GM19455 (cell line): ENCODE results near the gene MARCHF3.
"Not testable (repeated sequence)": the region's sequence is repeated elsewhere in the genome, so short reads cannot be mapped to it uniquely, and the experiment has no call there.

Experiments used
- ATAC-seq: cut with Tn5 transposase; IDR thresholded peaks from one replicate; pipeline ENCODE4 v1.9.1; 2021; ENCODE audit not compliant: unreplicated experiment

The MARCHF3 gene

GRCh38 chr5:127051591-127051990 is 21.2 kb upstream of the MARCHF3 start:
- ATAC-seq, result no peak

GRCh38 chr5:127046343-127047072 is 16.1 kb upstream of the MARCHF3 start:
- ATAC-seq, result no peak

- no peak for ATAC-seq
Measured at GRCh38 chr5:127042593-127042992, 12.2 kb upstream of the MARCHF3 start.

GRCh38 chr5:127041571-127041970 is 11.2 kb upstream of the MARCHF3 start:
- ATAC-seq, result no peak

GRCh38 chr5:127040796-127041520 is 10.6 kb upstream of the MARCHF3 start:
- ATAC-seq, result no peak

- no peak for ATAC-seq
Measured at GRCh38 chr5:127038550-127038949, 8.2 kb upstream of the MARCHF3 start.

GRCh38 chr5:127031863-127032232 is 1.5 kb upstream of the MARCHF3 start:
- ATAC-seq, result no peak

GRCh38 chr5:127031147-127031862 is 947 bp upstream of the MARCHF3 start:
- ATAC-seq, result peak; percentile 14

GRCh38 chr5:127029581-127030258 is 638 bp downstream of the MARCHF3 start:
- peak; percentile 24 for ATAC-seq

GRCh38 chr5:127028822-127029457 is 1.4 kb downstream of the MARCHF3 start:
- no peak for ATAC-seq

GRCh38 chr5:127027539-127027938 is 2.8 kb downstream of the MARCHF3 start:
- no peak for ATAC-seq

GRCh38 chr5:127026166-127026565 is 4.2 kb downstream of the MARCHF3 start:
- ATAC-seq, result no peak

- no peak for ATAC-seq
Measured at GRCh38 chr5:127025467-127025866, 4.9 kb downstream of the MARCHF3 start.

GRCh38 chr5:127024821-127025220 is 5.5 kb downstream of the MARCHF3 start:
- no peak for ATAC-seq

GRCh38 chr5:127023552-127024191 is 6.7 kb downstream of the MARCHF3 start:
- ATAC-seq, result not testable (repeated sequence)

- ATAC-seq, result no peak
Measured at GRCh38 chr5:127022846-127023245, 7.5 kb downstream of the MARCHF3 start.

GRCh38 chr5:127019928-127020327 is 10.4 kb downstream of the MARCHF3 start:
- ATAC-seq, result no peak

- not testable (repeated sequence) for ATAC-seq
Measured at GRCh38 chr5:127016722-127017121, 13.6 kb downstream of the MARCHF3 start.

GRCh38 chr5:127015716-127016115 is 14.6 kb downstream of the MARCHF3 start:
- ATAC-seq, result no peak

GRCh38 chr5:127014573-127014972 is 15.8 kb downstream of the MARCHF3 start:
- no peak for ATAC-seq
